GM18508 (cell line): ENCODE measurements around the gene PAFAH2.

ENCODE experiments used
- ATAC-seq: cut with Tn5 transposase; IDR thresholded peaks from one replicate; pipeline ENCODE4 v1.9.1; 2021; ENCODE audit warnings: moderate number of reproducible peaks; ENCODE audit not compliant: insufficient read depth, unreplicated experiment

Gene PAFAH2

GRCh38 chr1:25911162-25911561, 86.7 kb downstream of the PAFAH2 start:
- no peak for ATAC-seq
